Astrocyte (in vitro differentiated cells and primary cell): ENCODE results near the gene SLC7A6OS. TPM values are rescaled to one million over a fixed set of nuclear protein-coding genes. Genes with fewer than 3 reads are reported as not detected.

ENCODE experiments used
- DNase-seq: peaks from one replicate; pipeline ENCODE4 v3.0.0-alpha.2; 2010; ENCODE audit warnings: low read depth
- FAIRE-seq: peaks from 2 replicates; lab custom pipeline; 2011; peaks lifted over from hg19 to GRCh38; lab: Jason Lieb, UNC
- H2AFZ ChIP-seq: 2 replicates; pipeline ENCODE4 v1.6.0; 2012; ENCODE audit warnings: low read depth, low read length, inconsistent platforms
- H3K27ac ChIP-seq: 2 replicates; pipeline ENCODE4 v1.5.1; 2011; ENCODE audit warnings: low read depth, low read length, inconsistent platforms
- H3K27me3 ChIP-seq: 2 replicates; pipeline ENCODE4 v1.6.0; 2011; ENCODE audit warnings: low read length, inconsistent platforms; ENCODE audit not compliant: insufficient read depth
- H3K36me3 ChIP-seq: 2 replicates; pipeline ENCODE4 v1.5.1; 2011; ENCODE audit warnings: low read length, inconsistent platforms; ENCODE audit not compliant: insufficient read depth
- H3K4me1 ChIP-seq: 2 replicates; pipeline ENCODE4 v1.5.1; 2011; ENCODE audit warnings: low read length, inconsistent platforms; ENCODE audit not compliant: insufficient read depth
- H3K4me2 ChIP-seq: 2 replicates; pipeline ENCODE4 v1.6.0; 2012; ENCODE audit warnings: low read length, inconsistent platforms
- H3K4me3 ChIP-seq: 2 replicates; pipeline ENCODE4 v1.5.1; 2011; ENCODE audit warnings: low read depth, mild to moderate bottlenecking, low read length, inconsistent platforms; ENCODE audit not compliant: insufficient read depth
- H3K79me2 ChIP-seq: 2 replicates; pipeline ENCODE4 v1.6.0; 2012; ENCODE audit warnings: mild to moderate bottlenecking, low read length, inconsistent platforms; ENCODE audit not compliant: insufficient read depth
- H3K9ac ChIP-seq: 2 replicates; pipeline ENCODE4 v1.6.0; 2012; ENCODE audit warnings: mild to moderate bottlenecking, low read length, inconsistent platforms
- H3K9me3 ChIP-seq: 2 replicates; pipeline ENCODE4 v1.5.1; 2012; ENCODE audit warnings: low read depth, mild to moderate bottlenecking, low read length, inconsistent platforms; ENCODE audit not compliant: insufficient read depth
- H4K20me1 ChIP-seq: 2 replicates; pipeline ENCODE4 v1.6.0; 2012; ENCODE audit warnings: low read length, inconsistent platforms; ENCODE audit not compliant: insufficient read depth
- H3K27ac Mint-ChIP-seq: one replicate; pipeline ENCODE4 v1.8.0; 2021; ENCODE audit warnings: mild to moderate bottlenecking, mixed read lengths; ENCODE audit not compliant: unreplicated experiment
- H3K27me3 Mint-ChIP-seq: one replicate; pipeline ENCODE4 v1.8.0; 2021; ENCODE audit warnings: low read depth, mixed read lengths; ENCODE audit not compliant: unreplicated experiment
- H3K36me3 Mint-ChIP-seq: one replicate; pipeline ENCODE4 v1.8.0; 2021; ENCODE audit warnings: low read depth, mixed read lengths; ENCODE audit not compliant: unreplicated experiment
- H3K4me1 Mint-ChIP-seq: one replicate; pipeline ENCODE4 v1.8.0; 2021; ENCODE audit warnings: low read depth, mixed read lengths; ENCODE audit not compliant: unreplicated experiment
- H3K4me3 Mint-ChIP-seq: one replicate; pipeline ENCODE4 v1.8.0; 2021; ENCODE audit warnings: mild to moderate bottlenecking, moderate library complexity, mixed read lengths; ENCODE audit not compliant: unreplicated experiment
- H3K9me3 Mint-ChIP-seq: one replicate; pipeline ENCODE4 v1.8.0; 2021; ENCODE audit warnings: mild to moderate bottlenecking, mixed read lengths; ENCODE audit not compliant: unreplicated experiment
- EZH2 ChIP-seq: IDR thresholded peaks from 2 replicates; pipeline ENCODE4 v1.6.1; 2012; ENCODE audit warnings: mild to moderate bottlenecking, low read length, inconsistent platforms; ENCODE audit not compliant: insufficient read depth
- total RNA-seq: library from RNA; stranded (reverse); gene quantifications from 2 replicates; pipeline ENCODE4 v1.2.1, GENCODE V29; 2021
- TF ChIP-seq, protein P1 (sequence below): IDR thresholded peaks from 2 replicates; pipeline ENCODE4 v1.5.1; 2011; ENCODE audit warnings: low read depth, mild to moderate bottlenecking, inconsistent platforms, low read length, moderate library complexity; ENCODE audit not compliant: insufficient read depth

SLC7A6OS gene
- total RNA-seq, 1 donor from 2014 or later: 16.7 TPM

DNA sequence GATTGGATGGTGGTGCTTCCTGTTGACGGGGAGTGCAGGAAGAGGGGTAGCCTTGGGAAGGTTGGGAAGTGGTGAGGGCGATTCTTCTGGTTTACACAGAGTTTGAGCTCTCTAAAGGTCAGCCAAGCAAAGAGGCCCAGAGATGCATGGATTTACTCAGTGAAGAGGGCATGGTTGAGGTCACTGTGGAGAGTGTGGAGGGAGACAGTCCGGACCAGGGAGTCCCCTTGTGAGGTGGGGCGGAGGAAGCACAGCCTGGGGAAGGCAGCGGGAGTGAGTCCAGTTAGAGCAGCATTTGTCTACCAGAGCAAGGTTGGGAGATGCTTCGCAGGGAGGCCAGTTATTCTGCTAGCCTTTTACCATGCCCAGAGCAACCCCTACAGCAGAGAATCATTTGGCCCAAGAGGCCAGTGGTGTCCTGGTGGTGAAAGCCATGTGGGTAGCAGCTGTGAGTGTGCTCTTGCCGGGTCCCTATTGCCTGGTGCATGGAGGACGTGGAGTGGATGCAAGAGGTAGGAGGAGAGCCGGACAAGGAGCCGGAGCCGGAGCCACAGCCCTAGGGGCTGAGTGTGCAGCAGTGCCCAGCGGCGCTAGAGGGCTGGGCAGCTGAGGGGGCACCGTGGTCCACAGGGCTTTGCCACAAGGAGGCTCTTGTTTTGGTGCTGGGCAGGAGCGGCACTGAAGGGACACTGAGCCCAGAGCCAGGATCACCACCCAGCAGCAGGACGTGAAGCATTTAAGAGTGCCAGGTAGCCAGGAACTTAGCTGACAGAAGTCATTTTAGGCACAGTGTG lies 27.8 kb upstream of the SLC7A6OS start:
- TF ChIP-seq, protein P1, sequence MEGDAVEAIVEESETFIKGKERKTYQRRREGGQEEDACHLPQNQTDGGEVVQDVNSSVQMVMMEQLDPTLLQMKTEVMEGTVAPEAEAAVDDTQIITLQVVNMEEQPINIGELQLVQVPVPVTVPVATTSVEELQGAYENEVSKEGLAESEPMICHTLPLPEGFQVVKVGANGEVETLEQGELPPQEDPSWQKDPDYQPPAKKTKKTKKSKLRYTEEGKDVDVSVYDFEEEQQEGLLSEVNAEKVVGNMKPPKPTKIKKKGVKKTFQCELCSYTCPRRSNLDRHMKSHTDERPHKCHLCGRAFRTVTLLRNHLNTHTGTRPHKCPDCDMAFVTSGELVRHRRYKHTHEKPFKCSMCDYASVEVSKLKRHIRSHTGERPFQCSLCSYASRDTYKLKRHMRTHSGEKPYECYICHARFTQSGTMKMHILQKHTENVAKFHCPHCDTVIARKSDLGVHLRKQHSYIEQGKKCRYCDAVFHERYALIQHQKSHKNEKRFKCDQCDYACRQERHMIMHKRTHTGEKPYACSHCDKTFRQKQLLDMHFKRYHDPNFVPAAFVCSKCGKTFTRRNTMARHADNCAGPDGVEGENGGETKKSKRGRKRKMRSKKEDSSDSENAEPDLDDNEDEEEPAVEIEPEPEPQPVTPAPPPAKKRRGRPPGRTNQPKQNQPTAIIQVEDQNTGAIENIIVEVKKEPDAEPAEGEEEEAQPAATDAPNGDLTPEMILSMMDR: no peak
- no peak for TF ChIP-seq EZH2
- H3K4me2 ChIP-seq: no peak overlapping the region
- H3K4me3 ChIP-seq: no peak overlapping the region
- Mint-ChIP-seq H3K4me1 (peaks cover 5% of the 10 kb centered on the region), H3K36me3 (peaks cover 28% of the 10 kb centered on the region), H3K4me3 (no peak overlapping the region), H3K27me3 (no peaks in the 10 kb centered on the region), H3K27ac (no peak overlapping the region), H3K9me3 (no peaks in the 10 kb centered on the region)
- H3K4me1 ChIP-seq: no peaks in the 10 kb centered on the region
- FAIRE-seq: no peak
- no peak for DNase-seq
- H2AFZ ChIP-seq: no peak overlapping the region
- no peaks in the 10 kb centered on the region for H3K79me2 ChIP-seq
- peaks cover 28% of the 10 kb centered on the region for H3K36me3 ChIP-seq
- no peaks in the 10 kb centered on the region for H4K20me1 ChIP-seq
- H3K27ac ChIP-seq: no peak overlapping the region
- H3K9me3 ChIP-seq: peaks cover 3% of the 10 kb centered on the region
- no peak overlapping the region for H3K9ac ChIP-seq
- H3K27me3 ChIP-seq: no peaks in the 10 kb centered on the region

DNA sequence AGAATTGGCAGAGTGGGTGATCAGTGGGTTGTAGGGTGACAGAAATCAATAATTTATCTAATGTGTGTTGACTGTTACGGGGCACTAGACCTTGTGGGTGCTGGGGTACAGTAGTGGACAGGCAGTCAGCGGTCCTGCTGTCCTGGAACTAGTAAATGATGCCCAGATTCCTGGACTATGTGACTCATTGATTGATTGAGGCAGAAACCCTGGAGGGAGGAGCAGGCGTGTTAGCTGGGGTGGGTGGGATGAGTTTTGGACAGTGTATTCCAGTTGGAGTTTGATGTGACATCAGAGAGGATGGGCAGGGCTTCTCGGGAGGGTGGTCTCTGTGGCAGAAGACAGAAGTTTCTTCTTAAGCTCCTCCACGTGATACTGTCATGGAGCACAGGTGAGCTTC lies 24.4 kb upstream of the SLC7A6OS start:
- Mint-ChIP-seq H3K4me3 (no peak overlapping the region), H3K27ac (no peak overlapping the region), H3K9me3 (no peaks in the 10 kb centered on the region), H3K4me1 (peaks cover 15% of the 10 kb centered on the region), H3K27me3 (no peaks in the 10 kb centered on the region), H3K36me3 (peaks cover 19% of the 10 kb centered on the region)
- no peaks in the 10 kb centered on the region for H3K27me3 ChIP-seq
- no peak overlapping the region for H3K4me3 ChIP-seq
- peak; percentile 33 for DNase-seq
- H3K79me2 ChIP-seq: no peaks in the 10 kb centered on the region
- no peaks in the 10 kb centered on the region for H4K20me1 ChIP-seq
- TF ChIP-seq, protein P1: no peak
- no peak for TF ChIP-seq EZH2
- H2AFZ ChIP-seq: no peak overlapping the region
- H3K9me3 ChIP-seq: no peaks in the 10 kb centered on the region
- no peak for FAIRE-seq
- H3K27ac ChIP-seq: no peak overlapping the region
- H3K36me3 ChIP-seq: peaks cover 13% of the 10 kb centered on the region
- no peak overlapping the region for H3K4me2 ChIP-seq
- H3K4me1 ChIP-seq: peaks cover 12% of the 10 kb centered on the region
- H3K9ac ChIP-seq: no peak overlapping the region
